H9 (cell line): Measurements from ENCODE around the gene NAA50. TPM values are rescaled to one million over a fixed set of nuclear protein-coding genes. Genes with fewer than 3 reads are reported as not detected.
A peak's percentile ranks its signal among the peaks of the same experiment; 100 is the strongest.

ENCODE experiments used
- DNase-seq: peaks from one replicate; pipeline ENCODE4 v3.0.0-alpha.2; 2017
- H2AFZ ChIP-seq: one replicate; pipeline ENCODE4 v1.6.1; 2013; ENCODE audit warnings: mild to moderate bottlenecking, low read length, control low read depth, moderate library complexity
- H2AK5ac ChIP-seq: 2 replicates; pipeline ENCODE4 v1.6.1; 2013; ENCODE audit warnings: low read length, control low read depth, mixed read lengths; ENCODE audit not compliant: insufficient read length
- H2BK120ac ChIP-seq: one replicate; pipeline ENCODE4 v1.6.1; 2013; ENCODE audit warnings: low read depth, mild to moderate bottlenecking, low read length, control low read depth, inconsistent platforms; ENCODE audit not compliant: poor library complexity, severe bottlenecking
- H2BK12ac ChIP-seq: 2 replicates; pipeline ENCODE4 v1.6.1; 2013; ENCODE audit warnings: low read length, control low read depth, mixed read lengths, low read depth; ENCODE audit not compliant: insufficient read length
- H2BK15ac ChIP-seq: 2 replicates; pipeline ENCODE4 v1.6.1; 2013; ENCODE audit warnings: low read depth, low read length, control low read depth
- H2BK20ac ChIP-seq: one replicate; pipeline ENCODE4 v1.6.1; 2013; ENCODE audit warnings: low read depth, mild to moderate bottlenecking, low read length, control low read depth, inconsistent platforms; ENCODE audit not compliant: poor library complexity, severe bottlenecking
- H2BK5ac ChIP-seq: 2 replicates; pipeline ENCODE4 v1.6.1; 2013; ENCODE audit warnings: low read length, control low read depth, mixed read lengths; ENCODE audit not compliant: insufficient read length
- H3K14ac ChIP-seq: 2 replicates; pipeline ENCODE4 v1.6.1; 2013; ENCODE audit warnings: low read length, control low read depth; ENCODE audit not compliant: insufficient read depth
- H3K18ac ChIP-seq: 2 replicates; pipeline ENCODE4 v1.6.1; 2013; ENCODE audit warnings: low read depth, mild to moderate bottlenecking, mixed read lengths, low read length, control low read depth; ENCODE audit not compliant: insufficient read length
- H3K23ac ChIP-seq: 2 replicates; pipeline ENCODE4 v1.6.1; 2013; ENCODE audit warnings: low read length, control low read depth, mixed read lengths, low read depth; ENCODE audit not compliant: insufficient read length
- H3K23me2 ChIP-seq: 2 replicates; pipeline ENCODE4 v1.6.1; 2013; ENCODE audit warnings: low read depth, mild to moderate bottlenecking, mixed read lengths, low read length, control low read depth; ENCODE audit not compliant: insufficient read length, poor library complexity, severe bottlenecking
- H3K27ac ChIP-seq: 2 replicates; pipeline ENCODE4 v1.5.1; 2013; ENCODE audit warnings: low read length, control low read depth, mixed read lengths, low read depth; ENCODE audit not compliant: insufficient read length
- H3K27me3 ChIP-seq: 2 replicates; pipeline ENCODE4 v1.6.1; 2013; ENCODE audit warnings: low read length, control low read depth, inconsistent platforms; ENCODE audit not compliant: insufficient read depth
- H3K4ac ChIP-seq: 2 replicates; pipeline ENCODE4 v1.6.1; 2013; ENCODE audit warnings: low read depth, mild to moderate bottlenecking, control low read depth, inconsistent platforms, low read length, moderate library complexity
- H3K4me1 ChIP-seq: 2 replicates; pipeline ENCODE4 v1.6.1; 2013; ENCODE audit warnings: low read length, control low read depth, inconsistent platforms; ENCODE audit not compliant: insufficient read depth
- H3K4me2 ChIP-seq: 2 replicates; pipeline ENCODE4 v1.6.1; 2013; ENCODE audit warnings: low read length, control low read depth, mixed read lengths; ENCODE audit not compliant: insufficient read length, insufficient read depth
- H3K56ac ChIP-seq: 2 replicates; pipeline ENCODE4 v1.6.1; 2013; ENCODE audit warnings: low read depth, mild to moderate bottlenecking, mixed read lengths, low read length, control low read depth; ENCODE audit not compliant: insufficient read length
- H3K79me1 ChIP-seq: 2 replicates; pipeline ENCODE4 v1.6.1; 2013; ENCODE audit warnings: low read depth, mild to moderate bottlenecking, moderate library complexity, low read length, control low read depth, inconsistent platforms; ENCODE audit not compliant: insufficient read depth, poor library complexity, severe bottlenecking
- H3K79me2 ChIP-seq: 2 replicates; pipeline ENCODE4 v1.6.1; 2013; ENCODE audit warnings: low read length, control low read depth, inconsistent platforms; ENCODE audit not compliant: insufficient read depth
- H3K9ac ChIP-seq: 2 replicates; pipeline ENCODE4 v1.6.1; 2013; ENCODE audit warnings: low read length, control low read depth, mixed read lengths; ENCODE audit not compliant: insufficient read length; ENCODE audit errors: extremely low read depth
- H3K9me3 ChIP-seq: one replicate; pipeline ENCODE4 v1.6.1; 2013; ENCODE audit warnings: low read depth, low read length, inconsistent platforms; ENCODE audit not compliant: control insufficient read depth
- H3T11ph ChIP-seq: one replicate; pipeline ENCODE4 v1.6.1; 2013; ENCODE audit warnings: mild to moderate bottlenecking, low read length, control low read depth, inconsistent platforms
- H4K20me1 ChIP-seq: one replicate; pipeline ENCODE4 v1.6.1; 2013; ENCODE audit not compliant: control insufficient read depth, insufficient read length, insufficient read depth
- H4K5ac ChIP-seq: 2 replicates; pipeline ENCODE4 v1.6.1; 2013; ENCODE audit warnings: low read depth, mild to moderate bottlenecking, mixed read lengths, low read length, control low read depth; ENCODE audit not compliant: insufficient read length
- H4K8ac ChIP-seq: replicated peaks from 2 replicates; pipeline ENCODE4 v1.6.1; 2013; ENCODE audit warnings: low read length, control low read depth, mixed read lengths, low read depth; ENCODE audit not compliant: insufficient read length
- H4K91ac ChIP-seq: 2 replicates; pipeline ENCODE4 v1.6.1; 2013; ENCODE audit warnings: low read depth, mild to moderate bottlenecking, moderate library complexity, mixed read lengths, low read length, control low read depth; ENCODE audit not compliant: insufficient read length
- H3K27ac Mint-ChIP-seq, 3 experiments: 2 replicates in 2 of 3; 3 replicates in 1 of 3; pipeline ENCODE4 v1.8.0; 2020 to 2021; ENCODE audit warnings: mixed read lengths in 3 of 3, mild to moderate bottlenecking in 1 of 3, moderate library complexity in 1 of 3
- H3K27me3 Mint-ChIP-seq: 2 replicates; pipeline ENCODE4 v1.8.0; 2021; ENCODE audit warnings: low read depth, mild to moderate bottlenecking, moderate library complexity, mixed read lengths
- H3K36me3 Mint-ChIP-seq, 3 experiments: 2 replicates in 2 of 3; 3 replicates in 1 of 3; pipeline ENCODE4 v1.8.0; 2020 to 2021; ENCODE audit warnings: low read depth in 3 of 3, mixed read lengths in 3 of 3; ENCODE audit not compliant: insufficient read depth in 1 of 3
- H3K4me1 Mint-ChIP-seq, 2 experiments: 2 replicates each; pipeline ENCODE4 v1.8.0; 2020; ENCODE audit warnings: mixed read lengths in 2 of 2
- H3K4me3 Mint-ChIP-seq, 2 experiments: 2 replicates in 1 of 2; 3 replicates in 1 of 2; pipeline ENCODE4 v1.8.0; 2020 to 2021; ENCODE audit warnings: mild to moderate bottlenecking in 2 of 2, mixed read lengths in 2 of 2, moderate library complexity in 1 of 2
- H3K9me3 Mint-ChIP-seq, 2 experiments: 2 replicates in 1 of 2; 3 replicates in 1 of 2; pipeline ENCODE4 v1.8.0; 2020; ENCODE audit warnings: mild to moderate bottlenecking in 2 of 2, mixed read lengths in 2 of 2, moderate library complexity in 1 of 2
- CTCF ChIP-seq: fragments of 200-600 bp; sonication (generic); conservative IDR thresholded peaks from 3 replicates; pipeline ENCODE4 v1.8.0; 2021; ENCODE audit warnings: antibody characterized with exemption, mild to moderate bottlenecking
- WGBS: extraction: QIAGEN DNeasy Blood & Tissue Kit; methylation state at CpG from one replicate; pipeline ENCODE4 v1.1.7; 2013; ENCODE audit warnings: missing lambda C conversion rate, low lambda C conversion rate, mixed read lengths; ENCODE audit not compliant: insufficient read length; ENCODE audit errors: extremely low coverage; 5-methylcytosine and 5-hydroxymethylcytosine counted together
- total RNA-seq: library from RNA; stranded (reverse); gene quantifications from 2 replicates; pipeline ENCODE4 v1.2.1, GENCODE V29; 2021

Gene NAA50
- total RNA-seq, 1 experiment from 2014 or later, result 216 TPM

GRCh38 chr3:113736548-113737089, 9.4 kb downstream of the NAA50 start:
- no peaks in the 10 kb centered on the region for H4K20me1 ChIP-seq
- H4K91ac ChIP-seq, result no peak overlapping the region
- H3K27ac ChIP-seq, result no peak overlapping the region
- no peak overlapping the region for H2BK5ac ChIP-seq
- no peak overlapping the region for H3K56ac ChIP-seq
- no peaks in the 10 kb centered on the region for H3K4me1 ChIP-seq
- H3K9me3 ChIP-seq, result no peaks in the 10 kb centered on the region
- H3K9ac ChIP-seq, result no peak overlapping the region
- H3K4me3 Mint-ChIP-seq, result no peak overlapping the region
- H2BK12ac ChIP-seq, result no peak overlapping the region
- no peak for DNase-seq
- H2AFZ ChIP-seq, result no peak overlapping the region
- no peak overlapping the region for H4K8ac ChIP-seq
- no peaks in the 10 kb centered on the region for H3K27me3 Mint-ChIP-seq
- H3K18ac ChIP-seq, result no peak overlapping the region
- H3K27me3 ChIP-seq, result no peaks in the 10 kb centered on the region
- WGBS, result no CpG with 5 or more reads among the region's 3 CpGs
- no peak overlapping the region for H2BK20ac ChIP-seq
- no peaks in the 10 kb centered on the region for H3K9me3 Mint-ChIP-seq
- H4K5ac ChIP-seq, result no peak overlapping the region
- H3K36me3 Mint-ChIP-seq, result peaks cover 3 to 15% (median 7%) of the 10 kb centered on the region in 3 experiments; a peak in 5 of 7 replicates
- H3K4ac ChIP-seq, result no peak overlapping the region
- no peak overlapping the region for H3K14ac ChIP-seq
- H3T11ph ChIP-seq, result no peak overlapping the region
- H3K23me2 ChIP-seq, result no peaks in the 10 kb centered on the region
- TF ChIP-seq CTCF, result peak; percentile 64
- H3K23ac ChIP-seq, result no peak overlapping the region
- peaks cover 61% of the 10 kb centered on the region for H3K79me2 ChIP-seq
- H3K4me2 ChIP-seq, result no peak overlapping the region
- H3K27ac Mint-ChIP-seq, result peak overlapping the region in 2 of 3 experiments; percentile 2 to 71; a peak in 5 of 7 replicates
- H2BK15ac ChIP-seq, result no peak overlapping the region
- H3K4me1 Mint-ChIP-seq, result peaks cover 62 to 64% of the 10 kb centered on the region in 2 experiments
- H2BK120ac ChIP-seq, result no peak overlapping the region
- no peaks in the 10 kb centered on the region for H3K79me1 ChIP-seq
- no peak overlapping the region for H2AK5ac ChIP-seq
